H1 (cell line): ENCODE results near the gene PRKN. TPM values are rescaled to one million over a fixed set of nuclear protein-coding genes. Genes with fewer than 3 reads are reported as not detected.

Experiments used
- CTCF ChIA-PET: fragments of 300-600 bp; sonication (Branson Sonifier 250); formaldehyde crosslinking; loops from one replicate; lab custom pipeline; 2021; ENCODE audit not compliant: partially characterized antibody; lab: Charles Lee
- POLR2A ChIA-PET: fragments of 300-600 bp; sonication (Branson Sonifier 250); formaldehyde crosslinking; loops from one replicate; lab custom pipeline; 2021; ENCODE audit warnings: inconsistent platforms; ENCODE audit not compliant: partially characterized antibody; lab: Charles Lee
- DNase-seq, 2 experiments: peaks; one replicate each; pipeline versions ENCODE4 v3.0.0 to v3.0.0-alpha.2; 2010 to 2022; ENCODE audit warnings: low spot score in 2 of 2, low read depth in 1 of 2, mixed read lengths in 1 of 2
- FAIRE-seq: peaks from 2 replicates; lab custom pipeline; 2011; peaks lifted over from hg19 to GRCh38; lab: Jason Lieb, UNC
- H2AFZ ChIP-seq: 2 replicates; pipeline ENCODE4 v1.8.1; 2012; ENCODE audit warnings: low read length, inconsistent platforms
- H2AK5ac ChIP-seq: 2 replicates; pipeline ENCODE4 v1.6.1; 2013; ENCODE audit warnings: low read depth, low read length
- H2BK120ac ChIP-seq: replicated peaks from 2 replicates; pipeline ENCODE3; 2013; ENCODE audit warnings: low read depth, low read length, inconsistent platforms
- H2BK12ac ChIP-seq: 2 replicates; pipeline ENCODE4 v1.6.1; 2013; ENCODE audit warnings: low read depth, low read length
- H2BK15ac ChIP-seq: 2 replicates; pipeline ENCODE4 v1.6.1; 2013; ENCODE audit warnings: low read length
- H2BK20ac ChIP-seq: 2 replicates; pipeline ENCODE4 v1.6.1; 2013; ENCODE audit warnings: low read length
- H2BK5ac ChIP-seq: 2 replicates; pipeline ENCODE4 v1.6.1; 2013; ENCODE audit warnings: low read depth, low read length
- H3K14ac ChIP-seq: 2 replicates; pipeline ENCODE4 v1.6.1; 2013; ENCODE audit warnings: inconsistent platforms; ENCODE audit not compliant: insufficient read length
- H3K18ac ChIP-seq: 2 replicates; pipeline ENCODE4 v1.6.1; 2013; ENCODE audit warnings: low read length; ENCODE audit errors: extremely low read depth
- H3K23ac ChIP-seq: 2 replicates; pipeline ENCODE4 v1.6.1; 2013; ENCODE audit warnings: inconsistent platforms; ENCODE audit not compliant: insufficient read length
- H3K23me2 ChIP-seq: 2 replicates; pipeline ENCODE4 v1.6.1; 2013; ENCODE audit warnings: low read depth, low read length
- H3K27ac ChIP-seq: 2 replicates; pipeline ENCODE4 v1.6.1; 2011; ENCODE audit warnings: low read depth, low read length, inconsistent platforms
- H3K27me3 ChIP-seq, 4 experiments: replicated peaks in 1 of 4; 1 replicate in 1 of 4; 2 replicates in 3 of 4; pipeline versions ENCODE4 v1.6.1 to v1.8.1; 2011 to 2013; ENCODE audit warnings: low read length in 3 of 4, mild to moderate bottlenecking in 3 of 4, inconsistent platforms in 2 of 4, mixed read lengths in 2 of 4, moderate library complexity in 1 of 4; ENCODE audit not compliant: control insufficient read depth in 3 of 4, insufficient read depth in 3 of 4; ENCODE audit errors: extremely low read depth in 1 of 4
- H3K36me3 ChIP-seq, 4 experiments: 2 replicates each; pipeline versions ENCODE4 v1.6.1 to v1.8.1; 2011 to 2013; ENCODE audit warnings: mild to moderate bottlenecking in 4 of 4, low read length in 3 of 4, moderate library complexity in 2 of 4, control low read depth in 1 of 4, inconsistent platforms in 1 of 4; ENCODE audit not compliant: insufficient read depth in 4 of 4, control insufficient read depth in 2 of 4
- H3K4ac ChIP-seq: replicated peaks from 2 replicates; pipeline ENCODE3; 2013; ENCODE audit warnings: low read length, low read depth, mixed read lengths, inconsistent platforms; ENCODE audit not compliant: insufficient read length
- H3K4me1 ChIP-seq, 4 experiments: replicated peaks in 1 of 4; 1 replicate in 1 of 4; 2 replicates in 3 of 4; pipeline versions ENCODE4 v1.6.1 to v1.8.1; 2011 to 2013; ENCODE audit warnings: low read length in 3 of 4, inconsistent platforms in 2 of 4, mixed read lengths in 1 of 4; ENCODE audit not compliant: insufficient read depth in 4 of 4, control insufficient read depth in 3 of 4
- H3K4me2 ChIP-seq, 2 experiments: 2 replicates each; pipeline versions ENCODE4 v1.6.1 to v1.8.1; 2011 to 2013; ENCODE audit warnings: low read depth in 2 of 2, low read length in 2 of 2, control low read depth in 1 of 2, inconsistent platforms in 1 of 2, mild to moderate bottlenecking in 1 of 2; ENCODE audit not compliant: insufficient read depth in 1 of 2
- H3K4me3 ChIP-seq, 4 experiments: fragments of 200-600, 300-600 bp in 1 of 4; sonication (generic), shearing (Covaris generic), sonication (Bioruptor Twin) in 1 of 4; 2 replicates each; pipeline versions ENCODE4 v1.5.1 to v1.8.1; 2011 to 2016; ENCODE audit warnings: low read length in 4 of 4, low read depth in 3 of 4, control low read depth in 2 of 4, inconsistent platforms in 2 of 4, mild to moderate bottlenecking in 2 of 4, mixed read lengths in 1 of 4, moderate library complexity in 1 of 4; ENCODE audit not compliant: insufficient read depth in 2 of 4; ENCODE audit errors: extremely low read depth in 1 of 4
- H3K56ac ChIP-seq: replicated peaks from 2 replicates; pipeline ENCODE3; 2013; ENCODE audit warnings: low read depth, mild to moderate bottlenecking, mixed read lengths, low read length, inconsistent platforms; ENCODE audit not compliant: insufficient read length
- H3K79me1 ChIP-seq: 2 replicates; pipeline ENCODE4 v1.6.1; 2013; ENCODE audit warnings: low read depth, low read length, control low read depth
- H3K79me2 ChIP-seq, 2 experiments: 2 replicates each; pipeline versions ENCODE4 v1.6.1 to v1.8.1; 2012 to 2013; ENCODE audit warnings: low read length in 2 of 2, mild to moderate bottlenecking in 2 of 2, inconsistent platforms in 1 of 2; ENCODE audit not compliant: insufficient read depth in 2 of 2, control insufficient read depth in 1 of 2
- H3K9ac ChIP-seq, 4 experiments: replicated peaks in 1 of 4; 1 replicate in 1 of 4; 2 replicates in 3 of 4; pipeline versions ENCODE4 v1.6.1 to v1.8.1; 2011 to 2013; ENCODE audit warnings: low read depth in 3 of 4, low read length in 3 of 4, control low read depth in 2 of 4, mild to moderate bottlenecking in 2 of 4, moderate library complexity in 2 of 4, inconsistent platforms in 1 of 4; ENCODE audit errors: extremely low read depth in 1 of 4
- H3K9me3 ChIP-seq, 2 experiments: 2 replicates each; pipeline versions ENCODE4 v1.6.1 to v1.8.1; 2012 to 2013; ENCODE audit warnings: mild to moderate bottlenecking in 2 of 2, moderate library complexity in 2 of 2, control low read depth in 1 of 2, inconsistent platforms in 1 of 2, low read depth in 1 of 2, low read length in 1 of 2, mixed read lengths in 1 of 2; ENCODE audit not compliant: insufficient read depth in 2 of 2
- H4K20me1 ChIP-seq, 2 experiments: replicated peaks in 1 of 2; 2 replicates each; pipeline versions ENCODE3 to v1.8.1; 2011 to 2013; ENCODE audit warnings: inconsistent platforms in 2 of 2, low read length in 2 of 2, mild to moderate bottlenecking in 1 of 2; ENCODE audit not compliant: insufficient read depth in 2 of 2, control insufficient read depth in 1 of 2
- H4K5ac ChIP-seq: 2 replicates; pipeline ENCODE4 v1.6.1; 2013; ENCODE audit warnings: low read length, low read depth, mixed read lengths, inconsistent platforms; ENCODE audit not compliant: insufficient read length
- H4K8ac ChIP-seq: 2 replicates; pipeline ENCODE4 v1.8.0; 2013; ENCODE audit warnings: mild to moderate bottlenecking, moderate library complexity, low read length, inconsistent platforms; ENCODE audit not compliant: insufficient read depth; ENCODE audit errors: extremely low read depth
- H4K91ac ChIP-seq: replicated peaks from 2 replicates; pipeline ENCODE3; 2013; ENCODE audit warnings: low read length, mixed read lengths, inconsistent platforms; ENCODE audit not compliant: insufficient read length
- CEBPB ChIP-seq: IDR thresholded peaks from 2 replicates; pipeline ENCODE4 v1.6.1; 2012; ENCODE audit warnings: low read depth, low read length
- EP300 ChIP-seq, 2 experiments: IDR thresholded peaks; 1 replicate in 1 of 2; 2 replicates in 1 of 2; pipeline ENCODE4 v1.6.1; 2011 to 2012; ENCODE audit warnings: low read depth in 2 of 2, low read length in 2 of 2, mild to moderate bottlenecking in 2 of 2, borderline replicate concordance in 1 of 2, inconsistent platforms in 1 of 2, moderate library complexity in 1 of 2
- GABPA ChIP-seq: IDR thresholded peaks from 2 replicates; pipeline ENCODE4 v1.6.1; 2011; ENCODE audit warnings: mild to moderate bottlenecking, low read length, moderate library complexity, borderline replicate concordance; ENCODE audit not compliant: insufficient read depth
- HDAC2 ChIP-seq, 2 experiments: fragments of 300-600 bp in 1 of 2; sonication (generic) in 1 of 2; IDR thresholded peaks; 2 replicates each; pipeline ENCODE4 v1.6.1; 2011 to 2012; ENCODE audit warnings: low read depth in 2 of 2, low read length in 2 of 2, mild to moderate bottlenecking in 2 of 2, moderate library complexity in 2 of 2, borderline replicate concordance in 1 of 2, inconsistent platforms in 1 of 2
- JUND ChIP-seq: IDR thresholded peaks from 2 replicates; pipeline ENCODE4 v1.6.1; 2011; ENCODE audit warnings: mild to moderate bottlenecking, improper control_type of control experiment, low read length
- KDM1A ChIP-seq: fragments of 200-600, 300-600 bp; sonication (generic); IDR thresholded peaks from 2 replicates; pipeline ENCODE4 v1.7.1; 2016; ENCODE audit warnings: mild to moderate bottlenecking, low read length, borderline replicate concordance
- KDM5A ChIP-seq: fragments of 200-600 bp; IDR thresholded peaks from 2 replicates; pipeline ENCODE4 v1.7.1; 2012; ENCODE audit warnings: mild to moderate bottlenecking, low read length, inconsistent platforms, mixed read lengths
- MAFK ChIP-seq: IDR thresholded peaks from 2 replicates; pipeline ENCODE4 v1.6.1; 2012; ENCODE audit warnings: low read depth, mild to moderate bottlenecking, improper control_type of control experiment, low read length
- SIN3A ChIP-seq, 2 experiments: IDR thresholded peaks in 1 of 2; conservative IDR thresholded peaks in 1 of 2; 2 replicates each; pipeline ENCODE4 v1.6.1; 2011 to 2012; ENCODE audit warnings: low read length in 2 of 2, improper control_type of control experiment in 1 of 2, low read depth in 1 of 2, mild to moderate bottlenecking in 1 of 2
- SIRT6 ChIP-seq: IDR thresholded peaks from one replicate; pipeline ENCODE4 v1.7.1; 2012; ENCODE audit warnings: low read length, inconsistent platforms
- SRF ChIP-seq: IDR thresholded peaks from 2 replicates; pipeline ENCODE4 v1.6.1; 2011; ENCODE audit warnings: mild to moderate bottlenecking, low read depth, low read length, moderate library complexity
- WGBS, 2 experiments: shearing (Covaris generic) in 1 of 2; methylation state at CpG; one replicate each; pipeline versions ENCODE4 v1.1.6 to v1.1.7; 2013 to 2015; ENCODE audit warnings: low lambda C conversion rate in 2 of 2, mixed read lengths in 2 of 2, inconsistent platforms in 1 of 2, low coverage in 1 of 2, missing lambda C conversion rate in 1 of 2; ENCODE audit not compliant: insufficient replicate concordance in 2 of 2, insufficient coverage in 1 of 2, insufficient read length in 1 of 2; ENCODE audit errors: extremely low coverage in 1 of 2, missing lambda C conversion rate in 1 of 2; 5-methylcytosine and 5-hydroxymethylcytosine counted together
- polyA plus RNA-seq, 7 experiments: library from polyadenylated mRNA; depleted of rRNA in 3 of 7; stranded (reverse) in 5 of 7; unstranded in 2 of 7; fragments of >200 nt in 5 of 7; fragments of 200-250 nt in 2 of 7; gene quantifications; 1 replicate in 5 of 7; 2 replicates in 1 of 7; 4 replicates in 1 of 7; pipeline versions ENCODE4 v1.2.1 to v1.2.3, GENCODE V29; 2011 to 2013; ENCODE audit warnings: missing spikeins in 2 of 7, mixed read lengths in 2 of 7
- total RNA-seq: library from RNA; stranded (reverse); fragmentation: NEBNext Ultra II Directional; extraction: Animal tissue kit (Norgen Biotek cat#: 25700); gene quantifications from 2 replicates; pipeline ENCODE4 v1.2.1, GENCODE V29; 2021
- TF ChIP-seq, protein P1 (sequence below): IDR thresholded peaks from 2 replicates; pipeline ENCODE4 v1.6.1; 2012; ENCODE audit warnings: inconsistent platforms

PRKN gene
- total and polyA plus RNA-seq, 2 of the 8 experiments (the other 6 are each of a cell fraction or from before 2014, with no cell fraction given): 0.13 to 0.29 TPM

- Histone ChIP-seq H3K9me3 (no peaks in the 10 kb centered on the region), H2BK5ac (no peak overlapping the region), H3K4me3 (no peak overlapping the region), H3K23ac (no peak overlapping the region), H3K27ac (no peak overlapping the region), H3K4ac (no peak overlapping the region), H3K23me2 (peaks cover 4% of the 10 kb centered on the region; the same call in 1 of the 2 replicates), H3K9ac (no peak overlapping the region), H3K14ac (no peak overlapping the region), H4K20me1 (peaks cover 0 to 4% of the 10 kb centered on the region in 2 experiments), H3K4me2 (no peak overlapping the region), H2AK5ac (no peak overlapping the region), H2BK12ac (no peak overlapping the region), H3K79me1 (no peaks in the 10 kb centered on the region), H4K8ac (no peak overlapping the region), H4K91ac (no peak overlapping the region), H3K18ac (no peak overlapping the region), H2AFZ (no peak overlapping the region), H3K79me2 (no peaks in the 10 kb centered on the region; a peak in 1 of 4 replicates), H4K5ac (no peak overlapping the region), H3K27me3 (no peaks in the 10 kb centered on the region), H2BK15ac (no peak overlapping the region), H2BK20ac (no peak overlapping the region), H3K56ac (no peak overlapping the region), H3K36me3 (no peaks in the 10 kb centered on the region), H2BK120ac (no peak overlapping the region), H3K4me1 (no peaks in the 10 kb centered on the region; a peak in 2 of 7 replicates)
- DNase-seq (no peak), FAIRE-seq (no peak)
- TF ChIP-seq, protein P1, sequence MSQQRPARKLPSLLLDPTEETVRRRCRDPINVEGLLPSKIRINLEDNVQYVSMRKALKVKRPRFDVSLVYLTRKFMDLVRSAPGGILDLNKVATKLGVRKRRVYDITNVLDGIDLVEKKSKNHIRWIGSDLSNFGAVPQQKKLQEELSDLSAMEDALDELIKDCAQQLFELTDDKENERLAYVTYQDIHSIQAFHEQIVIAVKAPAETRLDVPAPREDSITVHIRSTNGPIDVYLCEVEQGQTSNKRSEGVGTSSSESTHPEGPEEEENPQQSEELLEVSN: peak; percentile 23; the same call in 1 of the 2 replicates
- no peak for TF ChIP-seq SRF
- TF ChIP-seq SIRT6: no peak
- no peak for TF ChIP-seq SIN3A (conservative IDR thresholded peaks at IDR 0.05 in 1 of 2, IDR thresholded peaks at IDR 0.05 in 1 of 2; ENCODE audit: low read depth in 1 of 2, low read length in 2 of 2)
- no peak for TF ChIP-seq KDM5A
- TF ChIP-seq EP300 (IDR thresholded peaks at IDR 0.05; ENCODE audit: borderline replicate concordance in 1 of 2, low read depth in 2 of 2, low read length in 2 of 2): no peak
- peak; percentile 60; the same call in 1 of the 2 replicates for TF ChIP-seq CEBPB
- TF ChIP-seq GABPA: no peak
- TF ChIP-seq KDM1A: no peak
- TF ChIP-seq HDAC2 (IDR thresholded peaks at IDR 0.05; ENCODE audit: borderline replicate concordance in 1 of 2, low read depth in 2 of 2, low read length in 2 of 2): no peak
- no peak for TF ChIP-seq MAFK
- TF ChIP-seq JUND: no peak
- POLR2A ChIA-PET: interaction anchor here (1.3 kb wide), 1 partner anchor 95 kb away, joined by 4 read pairs; the partner anchor contains the start of gene AGPAT4
- CTCF ChIA-PET: interaction anchor here (0.6 to 6.8 kb wide), 9 partner anchors 10 to 268 kb away, joined by 3 to 57 read pairs (median 4); no protein-coding TSS in a partner anchor
- 92% methylated on average over 13 of the region's 13 CpGs; no CpG with 5 or more reads in 1 of the 2 experiments for WGBS, 2 experiments
Observed at GRCh38 chr6:161369339-161369738, 1358.2 kb downstream of the PRKN start.
